SK-N-SH treated with all-trans-retinoic acid at 6 μM for 48 hours (cell line): ENCODE results near the gene AHRR.
"Not testable (repeated sequence)": the region's sequence is repeated elsewhere in the genome, so short reads cannot be mapped to it uniquely, and the experiment has no call there.

Source experiments
- ATAC-seq: fragments of 200-7000 bp; cut with Tn5 transposase; 3 replicates; pipeline ENCODE4 v1.9.1; 2020; ENCODE audit warnings: mild to moderate bottlenecking, moderate library complexity
- ARNTL ChIP-seq: fragments of 450-650 bp; formaldehyde crosslinking; IDR thresholded peaks from 2 replicates; pipeline ENCODE4 v1.5.0; 2020; ENCODE audit warnings: low read depth, mild to moderate bottlenecking, moderate library complexity, borderline replicate concordance
- BACH2 ChIP-seq: fragments of 250-450 bp; sonication (Bioruptor Pico); IDR thresholded peaks from 2 replicates; pipeline ENCODE4 v1.9.0; 2021; ENCODE audit warnings: mild to moderate bottlenecking, borderline replicate concordance
- CREB5 ChIP-seq: fragments of 250-450 bp; sonication (Bioruptor Pico); IDR thresholded peaks from 2 replicates; pipeline ENCODE4 v1.5.1; 2020; ENCODE audit warnings: low read depth, mild to moderate bottlenecking, moderate library complexity
- CSDC2 ChIP-seq: fragments of 250-450 bp; sonication (Bioruptor Pico); IDR thresholded peaks from 2 replicates; pipeline ENCODE4 v1.5.0; 2020; ENCODE audit warnings: mild to moderate bottlenecking, moderate library complexity
- CSRNP3 ChIP-seq: fragments of 250-450 bp; sonication (Bioruptor Pico); IDR thresholded peaks from 2 replicates; pipeline ENCODE4 v1.5.1; 2021; ENCODE audit warnings: mild to moderate bottlenecking, moderate library complexity
- ESRRG ChIP-seq: fragments of 250-450 bp; sonication (Bioruptor Pico); IDR thresholded peaks from 2 replicates; pipeline ENCODE4 v1.6.1; 2021; ENCODE audit warnings: mild to moderate bottlenecking
- GLIS3 ChIP-seq: fragments of 250-450 bp; sonication (Bioruptor Pico); IDR thresholded peaks from 2 replicates; pipeline ENCODE4 v1.5.0; 2020; ENCODE audit warnings: mild to moderate bottlenecking, moderate library complexity
- ISL1 ChIP-seq: fragments of 250-450 bp; sonication (Bioruptor Pico); IDR thresholded peaks from 2 replicates; pipeline ENCODE4 v2.1.2; 2022; ENCODE audit warnings: mild to moderate bottlenecking, moderate library complexity
- OSR1 ChIP-seq: fragments of 250-450 bp; sonication (Bioruptor Pico); IDR thresholded peaks from 2 replicates; pipeline ENCODE4 v1.8.0; 2022; ENCODE audit warnings: moderate library complexity, mild to moderate bottlenecking, inconsistent platforms
- PATZ1 ChIP-seq: fragments of 250-450 bp; sonication (Bioruptor Pico); IDR thresholded peaks from 2 replicates; pipeline ENCODE4 v1.8.0; 2020; ENCODE audit warnings: mild to moderate bottlenecking, moderate library complexity, borderline replicate concordance
- POU6F1 ChIP-seq: fragments of 250-450 bp; sonication (Bioruptor Pico); IDR thresholded peaks from 2 replicates; pipeline ENCODE4 v1.8.0; 2021; ENCODE audit warnings: low read depth, mild to moderate bottlenecking, moderate library complexity, borderline replicate concordance
- PPARA ChIP-seq: fragments of 250-450 bp; sonication (Bioruptor Pico); IDR thresholded peaks from 2 replicates; pipeline ENCODE4 v1.5.0; 2020; ENCODE audit warnings: mild to moderate bottlenecking, borderline replicate concordance
- SNAI2 ChIP-seq: fragments of 250-450 bp; sonication (Bioruptor Pico); IDR thresholded peaks from 2 replicates; pipeline ENCODE4 v1.5.0; 2020; ENCODE audit warnings: mild to moderate bottlenecking, moderate library complexity
- ZC3H10 ChIP-seq: fragments of 250-450 bp; sonication (Bioruptor Pico); IDR thresholded peaks from 2 replicates; pipeline ENCODE4 v1.5.1; 2021; ENCODE audit warnings: mild to moderate bottlenecking, moderate library complexity
- ZFP3 ChIP-seq: fragments of 250-450 bp; sonication (Bioruptor Pico); IDR thresholded peaks from 2 replicates; pipeline ENCODE4 v1.5.0; 2020; ENCODE audit warnings: mild to moderate bottlenecking, moderate library complexity
- ZFP30 ChIP-seq: fragments of 450-650 bp; formaldehyde crosslinking; IDR thresholded peaks from 2 replicates; pipeline ENCODE4 v1.5.0; 2022; ENCODE audit warnings: mild to moderate bottlenecking, moderate library complexity
- ZNF565 ChIP-seq: fragments of 450-650 bp; formaldehyde crosslinking; conservative IDR thresholded peaks from 2 replicates; pipeline ENCODE4 v1.5.0; 2020; ENCODE audit warnings: low read depth, mild to moderate bottlenecking, moderate library complexity
- ZNF70 ChIP-seq: fragments of 450-650 bp; formaldehyde crosslinking; IDR thresholded peaks from 2 replicates; pipeline ENCODE4 v1.5.0; 2020; ENCODE audit warnings: mild to moderate bottlenecking, moderate library complexity
- ZNF8 ChIP-seq: fragments of 450-650 bp; formaldehyde crosslinking; IDR thresholded peaks from 2 replicates; pipeline ENCODE4 v1.5.0; 2020; ENCODE audit warnings: mild to moderate bottlenecking, moderate library complexity

AHRR gene

GRCh38 chr5:383621-384020, 62.1 kb downstream of the AHRR start:
- TF ChIP-seq SNAI2 (CRISPR knock-in tag) (no peak), PATZ1 (CRISPR knock-in tag) (no peak), ARNTL (no peak), ZFP3 (CRISPR knock-in tag) (no peak), ZNF565 (CRISPR knock-in tag) (no peak), ZC3H10 (CRISPR knock-in tag) (no peak), PPARA (no peak), ESRRG (CRISPR knock-in tag) (no peak), GLIS3 (CRISPR knock-in tag) (no peak), OSR1 (CRISPR knock-in tag) (no peak), BACH2 (CRISPR knock-in tag) (no peak), ZNF8 (CRISPR knock-in tag) (no peak), CSDC2 (CRISPR knock-in tag) (no peak), CSRNP3 (no peak), ZNF70 (CRISPR knock-in tag) (no peak)
- ATAC-seq: no peak

GRCh38 chr5:384576-384975, 63.1 kb downstream of the AHRR start:
- ATAC-seq: not testable (repeated sequence)

- no peak for ATAC-seq
- TF ChIP-seq GLIS3 (CRISPR knock-in tag): no peak
- TF ChIP-seq POU6F1: no peak
- TF ChIP-seq ZNF70 (CRISPR knock-in tag): no peak
- TF ChIP-seq ESRRG (CRISPR knock-in tag): no peak
- no peak for TF ChIP-seq SNAI2 (CRISPR knock-in tag)
- no peak for TF ChIP-seq ZNF565 (CRISPR knock-in tag)
- no peak for TF ChIP-seq ZFP30 (CRISPR knock-in tag)
- TF ChIP-seq BACH2 (CRISPR knock-in tag): no peak
- no peak for TF ChIP-seq PATZ1 (CRISPR knock-in tag)
- no peak for TF ChIP-seq CREB5 (CRISPR knock-in tag)
- no peak for TF ChIP-seq PPARA
- TF ChIP-seq, all 23 proteins: peak for 0
These were observed 63.8 kb downstream of the AHRR start for GRCh38 chr5:385321-385720.

GRCh38 chr5:386432-387341, 65.2 kb downstream of the AHRR start:
- no peak for ATAC-seq
- TF ChIP-seq ISL1 (CRISPR knock-in tag): no peak
